Daoy (cell line): ENCODE results near the gene PTH1R. TPM values are rescaled to one million over a fixed set of nuclear protein-coding genes. Genes with fewer than 3 reads are reported as not detected.
"Not testable (repeated sequence)": the region's sequence is repeated elsewhere in the genome, so short reads cannot be mapped to it uniquely, and the experiment has no call there.

Source experiments
- DNase-seq: peaks from one replicate; pipeline ENCODE4 v3.0.0-alpha.2; 2015; ENCODE audit warnings: low read depth
- total RNA-seq: library from RNA; depleted of rRNA; stranded (reverse); fragments of >200 nt; shearing (Covaris generic); gene quantifications from 2 replicates; pipeline ENCODE4 v1.2.3, GENCODE V29; 2014

Gene PTH1R
- total RNA-seq, 1 experiment from 2014 or later = not detected

- DNase-seq = no peak
Measured at GRCh38 chr3:46899151-46900006, 21.9 kb downstream of the PTH1R start.

- no peak for DNase-seq
Measured at GRCh38 chr3:46900007-46900292, 22.4 kb downstream of the PTH1R start.

- DNase-seq = no peak
Measured at GRCh38 chr3:46900356-46900755, 22.8 kb downstream of the PTH1R start.

GRCh38 chr3:46901061-46901460 is 23.5 kb downstream of the PTH1R start:
- no peak for DNase-seq

DNA sequence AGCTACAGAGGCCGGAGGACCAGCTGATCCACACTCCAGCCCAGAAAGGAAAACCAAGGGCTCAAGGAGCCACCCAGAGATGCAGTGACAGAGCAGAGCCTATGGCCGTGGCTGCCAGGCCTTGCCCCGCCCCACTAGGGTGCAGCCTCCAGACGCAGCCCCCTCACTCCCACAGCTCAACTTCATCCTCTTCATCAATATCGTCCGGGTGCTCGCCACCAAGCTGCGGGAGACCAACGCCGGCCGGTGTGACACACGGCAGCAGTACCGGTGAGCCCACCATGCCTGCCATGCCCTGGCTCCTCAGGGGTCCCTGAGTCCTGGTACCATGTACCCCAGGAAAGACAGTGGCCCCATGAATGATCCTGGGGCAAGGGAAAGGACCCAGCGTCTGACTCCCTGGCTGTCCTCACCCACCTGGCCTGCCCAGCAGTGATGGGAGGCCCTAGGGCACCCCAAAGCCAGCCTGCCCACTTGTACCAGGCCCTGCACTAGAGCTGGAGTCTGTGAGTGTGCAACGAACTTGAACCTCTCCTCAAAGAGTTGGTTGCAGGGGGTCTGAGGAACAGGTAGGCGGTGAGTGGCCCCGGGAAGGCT is 24.2 kb downstream of the PTH1R start:
- no peak for DNase-seq

DNA sequence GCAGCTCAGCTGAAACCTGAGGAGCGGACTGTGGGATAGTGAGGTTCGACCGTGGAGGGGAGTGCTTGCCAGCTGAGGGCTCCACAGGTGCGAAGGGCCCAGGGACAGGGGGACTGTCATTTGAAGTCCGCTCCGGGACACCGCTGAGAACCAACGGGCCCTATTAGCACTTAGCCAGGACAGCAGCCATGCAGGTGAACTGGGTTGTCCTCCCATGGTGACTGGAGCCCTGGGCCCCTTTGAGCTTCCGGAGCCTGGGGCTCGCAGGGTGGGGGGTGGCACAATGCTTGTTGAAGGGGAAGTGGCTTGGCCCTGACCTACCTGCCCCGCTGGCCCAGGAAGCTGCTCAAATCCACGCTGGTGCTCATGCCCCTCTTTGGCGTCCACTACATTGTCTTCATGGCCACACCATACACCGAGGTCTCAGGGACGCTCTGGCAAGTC is 24.7 kb downstream of the PTH1R start:
- DNase-seq = no peak

DNA sequence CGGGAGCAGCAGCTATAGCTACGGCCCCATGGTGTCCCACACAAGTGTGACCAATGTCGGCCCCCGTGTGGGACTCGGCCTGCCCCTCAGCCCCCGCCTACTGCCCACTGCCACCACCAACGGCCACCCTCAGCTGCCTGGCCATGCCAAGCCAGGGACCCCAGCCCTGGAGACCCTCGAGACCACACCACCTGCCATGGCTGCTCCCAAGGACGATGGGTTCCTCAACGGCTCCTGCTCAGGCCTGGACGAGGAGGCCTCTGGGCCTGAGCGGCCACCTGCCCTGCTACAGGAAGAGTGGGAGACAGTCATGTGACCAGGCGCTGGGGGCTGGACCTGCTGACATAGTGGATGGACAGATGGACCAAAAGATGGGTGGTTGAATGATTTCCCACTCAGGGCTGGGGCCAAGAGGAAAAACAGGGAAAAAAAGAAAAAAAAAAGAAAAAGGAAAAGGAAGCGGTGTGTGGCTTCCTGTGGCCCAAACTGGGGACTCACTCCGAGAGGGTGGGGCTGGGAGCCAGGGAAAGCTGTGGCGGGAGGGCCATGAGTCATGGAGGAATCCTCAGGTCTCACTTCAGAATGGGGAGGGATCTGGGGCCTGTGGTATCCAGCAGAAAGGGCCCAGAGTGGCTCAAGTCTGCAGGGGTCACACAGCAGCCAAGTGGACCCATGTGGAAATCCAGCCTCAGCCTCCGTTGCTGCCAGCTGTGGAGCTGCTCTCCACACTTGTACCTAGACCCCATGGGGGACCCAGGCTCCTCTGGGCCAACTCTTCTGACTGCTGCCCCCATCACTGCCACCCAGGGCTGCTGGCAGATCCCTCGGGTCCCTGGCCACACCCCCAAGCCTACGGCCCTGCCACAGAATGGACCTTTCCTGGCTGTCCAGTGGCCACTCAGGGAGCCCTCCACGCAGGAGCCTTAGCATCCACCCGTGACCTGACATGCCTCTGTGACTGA is 26.1 kb downstream of the PTH1R start:
- DNase-seq = peak; percentile 85

GRCh38 chr3:46904303-46905212 is 27.0 kb downstream of the PTH1R start:
- no peak for DNase-seq

DNA sequence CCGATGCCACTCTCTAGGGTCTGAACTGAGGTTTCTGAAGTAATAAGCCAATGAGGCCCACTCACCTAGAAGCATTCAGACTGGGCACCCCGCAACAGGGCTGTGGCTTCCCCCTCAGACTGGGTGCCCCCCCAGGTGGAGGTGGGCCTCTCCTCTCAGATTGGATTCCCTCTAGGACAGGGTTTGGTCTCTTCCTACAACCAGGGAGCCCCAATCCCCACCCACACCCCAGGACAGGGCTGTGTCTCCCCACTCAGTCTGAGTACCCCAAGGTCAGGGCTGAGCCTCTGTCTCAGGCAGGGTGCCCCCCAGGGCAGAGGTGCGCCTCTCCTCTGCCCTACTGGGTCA is 27.7 kb downstream of the PTH1R start:
- no peak for DNase-seq

GRCh38 chr3:46905661-46906451 is 28.3 kb downstream of the PTH1R start:
- DNase-seq = no peak

- no peak for DNase-seq
Measured at GRCh38 chr3:46906471-46907058, 29.0 kb downstream of the PTH1R start.

- no peak for DNase-seq
Measured at GRCh38 chr3:46907271-46907670, 29.8 kb downstream of the PTH1R start.

GRCh38 chr3:46907960-46908293 is 30.4 kb downstream of the PTH1R start:
- DNase-seq = no peak

DNA sequence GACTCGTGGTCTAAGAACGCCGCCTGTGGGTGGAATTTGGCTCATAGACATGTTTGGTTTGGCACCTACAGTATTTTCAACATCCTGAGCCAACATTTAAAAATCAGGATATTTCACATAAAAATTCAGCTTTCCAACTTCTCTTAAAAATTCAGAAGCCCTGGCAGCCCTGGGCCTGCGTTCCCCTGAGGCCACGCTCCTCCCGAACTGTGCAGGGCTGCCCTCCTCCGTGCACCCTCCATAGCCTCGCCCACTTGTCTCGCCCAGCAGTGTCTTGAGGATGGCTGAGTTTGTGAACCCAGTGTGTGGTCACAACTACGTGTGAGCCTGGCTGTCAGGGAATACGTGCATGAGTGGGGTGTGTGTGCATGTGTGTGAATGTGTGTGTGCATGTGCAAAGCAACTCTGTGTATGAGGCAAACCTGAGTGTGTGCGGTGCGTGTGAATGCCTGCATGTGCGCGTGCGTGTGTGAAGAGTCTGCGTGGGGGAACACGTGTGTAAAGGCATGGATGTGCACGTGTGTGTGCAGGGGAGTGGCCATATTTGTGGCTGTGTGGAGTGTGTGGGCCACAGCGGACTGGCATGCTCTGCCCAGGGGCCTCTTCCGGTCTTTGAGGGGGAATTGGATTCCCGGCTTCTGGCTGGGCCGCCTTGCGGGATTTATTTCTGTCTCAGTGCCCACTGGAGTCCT is 30.9 kb downstream of the PTH1R start:
- DNase-seq = no peak

DNA sequence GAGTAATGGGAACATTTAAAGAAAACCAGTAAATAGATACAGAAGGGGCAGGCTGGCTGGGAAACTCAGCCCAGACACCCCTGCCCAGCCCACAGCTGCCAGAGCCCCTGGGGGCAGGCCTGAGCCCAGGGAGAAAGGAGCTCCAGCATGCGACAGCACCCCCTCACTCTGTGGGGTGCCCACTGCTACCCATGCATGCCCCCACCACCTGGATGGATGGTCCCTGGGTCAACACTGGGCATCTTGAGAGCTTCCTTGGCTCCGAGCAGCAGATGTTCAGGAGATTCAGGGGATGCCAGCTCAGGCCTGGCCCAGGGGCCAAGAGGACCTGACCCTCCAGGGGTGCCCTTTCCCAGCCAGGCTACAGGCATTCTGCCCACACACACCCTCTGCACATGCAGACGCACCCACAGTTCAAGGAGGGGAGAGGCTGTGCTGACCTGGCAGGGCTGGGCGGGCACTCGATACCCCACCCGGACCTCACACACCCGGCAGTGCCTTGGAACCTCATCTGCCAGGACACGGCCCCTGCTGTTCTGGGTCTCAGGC is 31.5 kb downstream of the PTH1R start:
- DNase-seq = no peak

DNA sequence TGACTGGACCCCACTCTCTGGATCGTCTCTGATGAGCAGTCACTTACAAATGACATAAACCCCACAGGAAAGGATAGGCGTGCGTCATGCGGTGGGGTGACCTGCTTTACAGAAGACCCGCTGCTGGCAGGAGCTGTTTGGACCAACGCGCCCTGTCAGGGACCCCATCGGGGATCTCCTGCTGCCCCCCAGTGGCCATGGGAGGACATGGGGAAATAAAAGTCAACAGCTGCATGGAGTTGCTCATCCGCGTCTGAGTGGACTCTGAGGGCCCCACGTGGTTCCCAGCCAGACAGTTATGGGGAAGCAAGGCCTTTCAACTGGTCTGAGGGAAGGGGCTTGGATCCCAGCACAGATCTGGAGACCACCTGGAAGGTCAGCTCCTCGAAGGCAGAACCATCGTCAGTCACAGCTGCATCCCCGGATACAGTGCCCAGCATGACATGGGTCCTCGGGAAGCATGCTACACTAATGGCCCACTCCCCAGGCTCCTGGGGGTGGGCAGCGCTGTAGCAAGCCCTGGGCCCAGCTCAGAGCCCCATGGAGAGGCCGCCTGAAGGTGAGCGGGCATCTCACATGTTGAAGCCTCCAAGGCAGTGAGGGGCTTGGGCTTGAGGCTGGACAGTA is 32.1 kb downstream of the PTH1R start:
- peak; percentile 82 for DNase-seq

DNA sequence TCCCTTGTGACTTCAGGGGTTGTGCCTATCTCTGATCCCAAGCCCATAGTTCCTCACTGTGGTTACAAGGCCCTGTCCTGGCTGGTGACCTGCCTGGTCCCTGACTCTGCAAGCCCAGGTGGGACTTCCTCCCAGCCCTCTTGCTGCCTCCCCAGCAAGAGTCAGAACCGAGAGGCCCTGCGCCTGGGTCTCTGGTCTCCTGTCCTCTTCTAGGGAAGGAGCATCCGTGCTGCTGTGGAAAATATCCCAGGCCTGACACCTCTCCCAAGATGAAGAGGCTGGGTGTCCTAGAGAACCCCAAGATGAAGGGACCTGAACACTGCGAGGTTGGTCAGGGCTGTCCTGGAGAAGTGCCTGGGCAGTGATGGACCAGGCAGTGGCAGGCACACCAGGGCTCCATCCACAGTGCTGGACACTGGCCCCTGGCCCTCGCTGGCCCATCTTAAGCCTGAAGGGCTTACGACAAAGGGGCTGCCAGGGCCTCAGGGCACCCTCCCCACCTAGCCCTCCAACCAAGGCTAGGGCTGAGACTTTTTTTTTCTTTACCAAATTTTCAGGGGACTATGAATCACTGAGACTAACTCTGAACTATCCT is 32.7 kb downstream of the PTH1R start:
- no peak for DNase-seq

DNA sequence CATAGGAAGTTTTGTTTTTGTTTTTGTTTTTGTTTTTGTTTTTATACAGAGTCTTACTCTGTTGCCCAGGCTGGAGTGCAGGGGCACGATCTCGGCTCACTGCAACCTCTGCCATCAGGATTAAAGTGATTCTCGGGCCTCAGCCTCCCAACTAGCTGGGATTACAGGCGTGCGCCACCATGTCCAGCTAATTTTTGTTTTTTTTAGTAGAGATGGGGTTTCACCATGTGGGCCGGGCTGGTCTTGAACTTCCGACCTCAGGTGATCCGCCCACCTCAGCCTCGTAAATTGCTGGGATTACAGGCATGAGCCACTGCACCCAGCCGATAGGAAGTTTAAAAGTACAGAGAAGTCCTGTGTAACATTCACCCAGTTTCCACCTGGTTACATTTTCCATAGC is 33.4 kb downstream of the PTH1R start:
- DNase-seq = not testable (repeated sequence)

GRCh38 chr3:46912986-46913385 is 35.5 kb downstream of the PTH1R start:
- no peak for DNase-seq
